ENCODE measurements around the gene HINT2.

HINT2 gene

DNA sequence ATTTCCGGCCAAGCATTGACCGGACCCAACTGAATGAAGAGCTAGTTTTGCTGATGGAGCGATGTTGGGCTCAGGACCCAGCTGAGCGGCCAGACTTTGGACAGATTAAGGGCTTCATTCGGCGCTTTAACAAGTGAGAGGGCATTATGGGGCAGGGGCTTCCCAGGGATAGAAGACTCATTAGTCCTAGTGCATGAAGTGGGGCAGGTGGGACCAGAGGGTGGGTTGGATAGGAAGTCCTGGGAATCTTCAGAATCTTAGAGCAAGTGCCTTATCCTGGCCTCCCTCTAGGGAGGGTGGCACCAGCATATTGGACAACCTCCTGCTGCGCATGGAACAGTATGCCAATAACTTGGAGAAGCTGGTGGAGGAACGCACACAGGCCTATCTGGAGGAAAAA, 8.7 kb downstream of the HINT2 start:
- ChIA-PET POLR2A (no interaction called here), CTCF (no interaction called here)
- no peak for DNase-seq (ENCODE audit: extremely low spot score)
- TF ChIP-seq ZNF384 (IDR thresholded peaks at IDR 0.05) (no peak), L3MBTL2 (conservative IDR thresholded peaks at IDR 0.05) (no peak), FOXM1 (IDR thresholded peaks at IDR 0.05; ENCODE audit: borderline replicate concordance) (no peak), BHLHE40 (IDR thresholded peaks at IDR 0.05; ENCODE audit: borderline replicate concordance) (no peak), FOXA1 (IDR thresholded peaks at IDR 0.05) (no peak), CTBP1 (IDR thresholded peaks at IDR 0.05; ENCODE audit: borderline replicate concordance) (no peak), LEF1 (IDR thresholded peaks at IDR 0.05; ENCODE audit: borderline replicate concordance) (no peak), SP1 (IDR thresholded peaks at IDR 0.05) (no peak), PKNOX1 (IDR thresholded peaks at IDR 0.05) (no peak), ELF4 (IDR thresholded peaks at IDR 0.05) (no peak), TARDBP (IDR thresholded peaks at IDR 0.05) (no peak), ARNT (IDR thresholded peaks at IDR 0.05) (no peak), SUZ12 (IDR thresholded peaks at IDR 0.05) (no peak), NFRKB (IDR thresholded peaks at IDR 0.05) (no peak)

- POLR2A ChIA-PET = no interaction called here
These were observed 13.3 kb downstream of the HINT2 start for GRCh38 chr9:35801328-35802128.

DNA sequence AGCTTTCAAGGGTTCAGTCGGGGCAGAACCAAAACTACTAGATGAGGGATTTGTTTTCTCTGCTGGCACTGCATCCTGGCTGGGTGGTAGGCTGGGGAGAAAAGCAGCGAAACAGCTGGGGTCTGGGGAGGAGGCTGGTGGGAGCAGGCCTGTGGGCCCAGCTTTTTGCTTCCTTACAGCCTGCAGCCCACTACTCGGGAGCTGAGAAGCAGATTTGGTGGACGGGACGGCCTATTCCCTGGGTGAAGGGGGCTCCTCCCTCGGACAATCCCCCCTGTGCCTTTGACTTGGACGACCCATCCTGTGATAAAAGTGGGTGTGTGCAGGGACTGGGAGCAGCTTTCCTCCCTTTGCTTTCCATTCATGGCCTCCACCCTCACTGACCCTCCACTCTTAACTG, 14.3 kb downstream of the HINT2 start:
- CTCF ChIA-PET = no interaction called here
- no peak for DNase-seq (ENCODE audit: extremely low spot score)
- POLR2A ChIA-PET = no interaction called here
- TF ChIP-seq FOXA1 (IDR thresholded peaks at IDR 0.05) (no peak), BHLHE40 (IDR thresholded peaks at IDR 0.05; ENCODE audit: borderline replicate concordance) (no peak), SP1 (IDR thresholded peaks at IDR 0.05) (no peak), ZNF384 (IDR thresholded peaks at IDR 0.05) (no peak), CTBP1 (IDR thresholded peaks at IDR 0.05; ENCODE audit: borderline replicate concordance) (no peak), NFRKB (IDR thresholded peaks at IDR 0.05) (no peak), ARNT (IDR thresholded peaks at IDR 0.05) (no peak), PKNOX1 (IDR thresholded peaks at IDR 0.05) (no peak), SUZ12 (IDR thresholded peaks at IDR 0.05) (no peak)

More at GRCh38 chr9:35801328-35802128, 13.3 kb downstream of the HINT2 start:
- no peak for TF ChIP-seq CTBP1 (IDR thresholded peaks at IDR 0.05; ENCODE audit: borderline replicate concordance)
- TF ChIP-seq LEF1 (IDR thresholded peaks at IDR 0.05; ENCODE audit: borderline replicate concordance) = no peak
- no peak for TF ChIP-seq FOXK2 (IDR thresholded peaks at IDR 0.05)
- no peak for TF ChIP-seq NFRKB (IDR thresholded peaks at IDR 0.05)
- TF ChIP-seq SUZ12 (IDR thresholded peaks at IDR 0.05) = no peak
- no peak for TF ChIP-seq TARDBP (IDR thresholded peaks at IDR 0.05)
- TF ChIP-seq FOXA1 (IDR thresholded peaks at IDR 0.05) = no peak
- no peak for TF ChIP-seq ZNF384 (IDR thresholded peaks at IDR 0.05)
- TF ChIP-seq PKNOX1 (IDR thresholded peaks at IDR 0.05) = no peak
- no peak for TF ChIP-seq FOXM1 (IDR thresholded peaks at IDR 0.05; ENCODE audit: borderline replicate concordance)
- no peak for TF ChIP-seq ELF4 (IDR thresholded peaks at IDR 0.05)
- TF ChIP-seq HDGF (IDR thresholded peaks at IDR 0.05; ENCODE audit: borderline replicate concordance) = no peak
- no peak for TF ChIP-seq SP1 (IDR thresholded peaks at IDR 0.05)
- TF ChIP-seq BHLHE40 (IDR thresholded peaks at IDR 0.05; ENCODE audit: borderline replicate concordance) = no peak
- TF ChIP-seq ARNT (IDR thresholded peaks at IDR 0.05) = no peak
- TF ChIP-seq L3MBTL2 (conservative IDR thresholded peaks at IDR 0.05) = no peak
- CTCF ChIA-PET = no interaction called here
- DNase-seq (ENCODE audit: extremely low spot score) = no peak

- CTCF ChIA-PET = interaction anchor here (0.6 kb wide), 1 partner anchor 40 kb away, joined by 3 read pairs; no protein-coding TSS in a partner anchor
- POLR2A ChIA-PET = no interaction called here
- no peak for DNase-seq (ENCODE audit: extremely low spot score)
These were observed 16.0 kb downstream of the HINT2 start for GRCh38 chr9:35798658-35799374.

More at GRCh38 chr9:35798658-35799374, 16.0 kb downstream of the HINT2 start:
- no peak for TF ChIP-seq SUZ12 (IDR thresholded peaks at IDR 0.05)
- no peak for TF ChIP-seq HDGF (IDR thresholded peaks at IDR 0.05; ENCODE audit: borderline replicate concordance)
- no peak for TF ChIP-seq SP1 (IDR thresholded peaks at IDR 0.05)
- no peak for TF ChIP-seq FOXM1 (IDR thresholded peaks at IDR 0.05; ENCODE audit: borderline replicate concordance)
- no peak for TF ChIP-seq L3MBTL2 (conservative IDR thresholded peaks at IDR 0.05)
- TF ChIP-seq TARDBP (IDR thresholded peaks at IDR 0.05) = no peak
- no peak for TF ChIP-seq BHLHE40 (IDR thresholded peaks at IDR 0.05; ENCODE audit: borderline replicate concordance)
- no peak for TF ChIP-seq CTBP1 (IDR thresholded peaks at IDR 0.05; ENCODE audit: borderline replicate concordance)
- TF ChIP-seq FOXK2 (IDR thresholded peaks at IDR 0.05) = no peak
- no peak for TF ChIP-seq FOXA1 (IDR thresholded peaks at IDR 0.05)
- no peak for TF ChIP-seq NFRKB (IDR thresholded peaks at IDR 0.05)
- no peak for TF ChIP-seq LEF1 (IDR thresholded peaks at IDR 0.05; ENCODE audit: borderline replicate concordance)
- no peak for TF ChIP-seq PKNOX1 (IDR thresholded peaks at IDR 0.05)
- TF ChIP-seq ARNT (IDR thresholded peaks at IDR 0.05) = no peak
- TF ChIP-seq ELF4 (IDR thresholded peaks at IDR 0.05) = no peak
